ENCODE results near the gene HOXB4. TPM values are rescaled to one million over a fixed set of nuclear protein-coding genes. Genes with fewer than 3 reads are reported as not detected.
A peak's percentile ranks its signal among the peaks of the same experiment; 100 is the strongest.

Gene HOXB4
- total RNA-seq, 1 donor from 2014 or later, result 0.25 TPM

- TF ChIP-seq CTCF (IDR thresholded peaks at IDR 0.05; ENCODE audit: borderline replicate concordance), result no peak
- H3K4me3 ChIP-seq, result no peak overlapping the region
- H3K4me1 ChIP-seq, result peaks cover 6% of the 10 kb centered on the region
- intact Hi-C loops (cut with micrococcal nuclease), result no loop called here
- DNase-seq, result no peak
- no peak overlapping the region for H3K27ac ChIP-seq (replicated peaks)
- H3K9me3 ChIP-seq (replicated peaks), result no peaks in the 10 kb centered on the region
- H3K27me3 ChIP-seq (ENCODE audit: low read depth), result peaks cover 100% of the 10 kb centered on the region
- H3K36me3 ChIP-seq, result no peaks in the 10 kb centered on the region
These were observed 48.5 kb downstream of the HOXB4 start for GRCh38 chr17:48529683-48530009.

GRCh38 chr17:48528936-48529682 lies 49.0 kb downstream of the HOXB4 start:
- no peaks in the 10 kb centered on the region for H3K36me3 ChIP-seq
- TF ChIP-seq CTCF (IDR thresholded peaks at IDR 0.05; ENCODE audit: borderline replicate concordance), result no peak
- H3K27me3 ChIP-seq (ENCODE audit: low read depth), result peaks cover 100% of the 10 kb centered on the region
- no peak overlapping the region for H3K27ac ChIP-seq (replicated peaks)
- intact Hi-C loops (cut with micrococcal nuclease), result no loop called here
- no peaks in the 10 kb centered on the region for H3K9me3 ChIP-seq (replicated peaks)
- H3K4me1 ChIP-seq, result peaks cover 6% of the 10 kb centered on the region
- no peak overlapping the region for H3K4me3 ChIP-seq
- no peak for DNase-seq

- no peak for DNase-seq
- H3K27me3 ChIP-seq (ENCODE audit: low read depth), result peaks cover 100% of the 10 kb centered on the region
- no peaks in the 10 kb centered on the region for H3K36me3 ChIP-seq
- H3K27ac ChIP-seq (replicated peaks), result no peak overlapping the region
- H3K9me3 ChIP-seq (replicated peaks), result no peaks in the 10 kb centered on the region
- no peak for TF ChIP-seq CTCF (IDR thresholded peaks at IDR 0.05; ENCODE audit: borderline replicate concordance)
- intact Hi-C loops (cut with micrococcal nuclease), result no loop called here
- H3K4me1 ChIP-seq, result peaks cover 6% of the 10 kb centered on the region
- H3K4me3 ChIP-seq, result no peak overlapping the region
These were observed 49.8 kb downstream of the HOXB4 start for GRCh38 chr17:48528153-48528935.

- H3K4me1 ChIP-seq, result peaks cover 6% of the 10 kb centered on the region
- H3K9me3 ChIP-seq (replicated peaks), result no peaks in the 10 kb centered on the region
- no peak for TF ChIP-seq CTCF (IDR thresholded peaks at IDR 0.05; ENCODE audit: borderline replicate concordance)
- no peak overlapping the region for H3K4me3 ChIP-seq
- intact Hi-C loops (cut with micrococcal nuclease), result no loop called here
- no peak for DNase-seq
- H3K36me3 ChIP-seq, result no peaks in the 10 kb centered on the region
- H3K27me3 ChIP-seq (ENCODE audit: low read depth), result peaks cover 100% of the 10 kb centered on the region
- no peak overlapping the region for H3K27ac ChIP-seq (replicated peaks)
These were observed 50.6 kb downstream of the HOXB4 start for GRCh38 chr17:48527547-48527932.

- H3K36me3 ChIP-seq, result no peaks in the 10 kb centered on the region
- H3K27me3 ChIP-seq (ENCODE audit: low read depth), result peaks cover 99% of the 10 kb centered on the region
- TF ChIP-seq CTCF (IDR thresholded peaks at IDR 0.05; ENCODE audit: borderline replicate concordance), result no peak
- peaks cover 6% of the 10 kb centered on the region for H3K4me1 ChIP-seq
- intact Hi-C loops (cut with micrococcal nuclease), result no loop called here
- H3K4me3 ChIP-seq, result peak overlapping the region; percentile 37
- DNase-seq, result no peak
- H3K27ac ChIP-seq (replicated peaks), result no peak overlapping the region
- H3K9me3 ChIP-seq (replicated peaks), result no peaks in the 10 kb centered on the region
These were observed 51.3 kb downstream of the HOXB4 start for GRCh38 chr17:48526608-48527546.
